GM10266 (cell line): ENCODE measurements around the gene ATP6V0E2.

ENCODE experiments used
- DNase-seq: peaks from one replicate; pipeline ENCODE4 v3.0.0; 2012; ENCODE audit errors: extremely low spot score
- TF ChIP-seq, protein P1 (sequence below): IDR thresholded peaks from 2 replicates; pipeline ENCODE4 v1.5.1; 2012; ENCODE audit warnings: mild to moderate bottlenecking, low read depth; ENCODE audit not compliant: control insufficient read depth, insufficient read depth; ENCODE audit errors: missing control alignments

ATP6V0E2 gene

DNA sequence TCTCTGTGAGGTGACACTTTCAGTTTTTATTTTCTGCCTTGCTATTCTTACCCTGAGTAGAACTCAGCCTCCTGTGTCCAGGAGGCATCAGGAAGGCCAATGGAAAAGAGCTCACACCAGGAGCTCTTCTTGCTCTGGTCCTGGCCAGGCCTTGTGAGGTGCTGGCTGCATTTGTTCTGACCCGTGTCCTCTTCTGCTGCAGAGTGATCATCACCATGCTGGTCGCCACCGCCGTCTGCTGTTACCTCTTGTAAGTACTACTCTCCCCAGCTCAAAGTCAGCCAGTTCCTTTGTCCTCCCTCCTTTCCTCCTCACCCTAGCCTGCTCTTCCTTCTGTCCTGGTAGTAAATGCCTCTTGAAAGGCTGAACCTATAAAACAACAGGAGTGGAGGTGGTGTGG is 1.6 kb downstream of the ATP6V0E2 start:
- no peak for DNase-seq
- TF ChIP-seq, protein P1, sequence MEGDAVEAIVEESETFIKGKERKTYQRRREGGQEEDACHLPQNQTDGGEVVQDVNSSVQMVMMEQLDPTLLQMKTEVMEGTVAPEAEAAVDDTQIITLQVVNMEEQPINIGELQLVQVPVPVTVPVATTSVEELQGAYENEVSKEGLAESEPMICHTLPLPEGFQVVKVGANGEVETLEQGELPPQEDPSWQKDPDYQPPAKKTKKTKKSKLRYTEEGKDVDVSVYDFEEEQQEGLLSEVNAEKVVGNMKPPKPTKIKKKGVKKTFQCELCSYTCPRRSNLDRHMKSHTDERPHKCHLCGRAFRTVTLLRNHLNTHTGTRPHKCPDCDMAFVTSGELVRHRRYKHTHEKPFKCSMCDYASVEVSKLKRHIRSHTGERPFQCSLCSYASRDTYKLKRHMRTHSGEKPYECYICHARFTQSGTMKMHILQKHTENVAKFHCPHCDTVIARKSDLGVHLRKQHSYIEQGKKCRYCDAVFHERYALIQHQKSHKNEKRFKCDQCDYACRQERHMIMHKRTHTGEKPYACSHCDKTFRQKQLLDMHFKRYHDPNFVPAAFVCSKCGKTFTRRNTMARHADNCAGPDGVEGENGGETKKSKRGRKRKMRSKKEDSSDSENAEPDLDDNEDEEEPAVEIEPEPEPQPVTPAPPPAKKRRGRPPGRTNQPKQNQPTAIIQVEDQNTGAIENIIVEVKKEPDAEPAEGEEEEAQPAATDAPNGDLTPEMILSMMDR, result no peak

DNA sequence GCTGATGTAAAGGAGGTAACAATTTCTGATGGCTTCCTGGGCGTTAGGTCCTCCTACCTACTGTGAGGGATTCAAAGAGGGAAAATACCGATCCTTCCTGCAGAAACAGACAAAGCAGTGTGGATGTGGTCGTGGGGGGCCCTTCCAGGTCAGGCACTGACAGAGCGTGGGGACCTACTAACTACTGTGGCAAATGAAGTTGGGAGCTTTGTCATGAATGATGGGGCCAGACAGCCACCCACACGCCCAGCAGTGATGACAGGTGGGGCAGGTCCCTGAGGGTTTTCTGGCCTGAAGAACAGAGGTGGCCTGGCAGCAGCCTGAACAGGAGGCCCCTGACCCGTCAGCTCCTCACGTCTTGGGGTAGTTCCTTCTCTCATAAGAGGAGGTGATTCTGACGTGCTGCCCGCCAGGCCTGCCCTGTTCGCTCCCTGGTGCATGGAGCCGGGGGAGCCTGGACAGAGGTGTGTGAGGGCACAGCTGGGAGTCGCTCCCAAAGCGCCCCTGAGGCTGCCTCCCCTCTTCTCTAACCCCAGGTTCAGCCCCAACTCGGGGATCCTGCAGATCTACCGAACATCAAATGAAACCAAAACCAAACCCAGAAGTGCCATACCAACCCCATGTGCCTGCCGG is 4.2 kb downstream of the ATP6V0E2 start:
- TF ChIP-seq, protein P1, result no peak
- DNase-seq, result no peak

DNA sequence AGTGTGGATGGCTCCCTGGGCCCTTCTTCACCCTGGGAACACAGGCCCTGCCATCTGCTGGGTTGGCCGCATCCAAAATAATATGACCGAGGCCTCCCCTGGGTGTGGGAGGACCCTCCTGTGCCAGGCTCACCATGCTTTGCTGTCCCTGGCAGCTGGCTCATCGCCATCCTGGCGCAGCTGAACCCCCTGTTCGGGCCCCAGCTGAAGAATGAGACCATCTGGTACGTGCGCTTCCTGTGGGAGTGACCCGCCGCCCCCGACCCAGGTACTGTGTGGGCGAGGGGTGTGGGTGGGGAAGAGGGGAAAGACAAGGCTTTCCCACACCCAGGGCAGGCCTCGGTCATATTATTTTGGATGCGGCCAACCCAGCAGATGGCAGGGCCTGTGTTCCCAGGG is 4.8 kb downstream of the ATP6V0E2 start:
- no peak for DNase-seq
- TF ChIP-seq, protein P1, result no peak

DNA sequence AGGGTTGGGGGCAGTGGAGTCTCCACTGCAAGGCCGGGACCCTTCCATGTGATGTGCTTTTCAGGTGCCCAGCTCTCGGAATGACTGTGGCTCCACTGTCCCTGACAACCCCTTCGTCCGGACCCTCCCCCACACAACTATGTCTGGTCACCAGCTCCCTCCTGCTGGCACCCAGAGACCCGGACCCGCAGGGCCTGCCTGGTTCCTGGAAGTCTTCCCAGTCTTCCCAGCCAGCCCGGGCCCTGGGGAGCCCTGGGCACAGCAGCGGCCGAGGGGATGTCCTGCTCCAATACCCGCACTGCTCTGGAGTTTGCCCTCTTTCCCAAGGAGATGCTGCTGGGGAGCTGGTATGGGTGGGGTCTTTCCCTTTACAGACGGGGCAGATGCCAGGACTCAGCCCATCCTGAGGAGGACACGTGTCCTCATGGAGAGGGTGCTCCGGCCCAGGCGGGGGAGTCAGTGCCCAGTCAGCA is 5.5 kb downstream of the ATP6V0E2 start:
- TF ChIP-seq, protein P1, result no peak
- DNase-seq, result no peak

DNA sequence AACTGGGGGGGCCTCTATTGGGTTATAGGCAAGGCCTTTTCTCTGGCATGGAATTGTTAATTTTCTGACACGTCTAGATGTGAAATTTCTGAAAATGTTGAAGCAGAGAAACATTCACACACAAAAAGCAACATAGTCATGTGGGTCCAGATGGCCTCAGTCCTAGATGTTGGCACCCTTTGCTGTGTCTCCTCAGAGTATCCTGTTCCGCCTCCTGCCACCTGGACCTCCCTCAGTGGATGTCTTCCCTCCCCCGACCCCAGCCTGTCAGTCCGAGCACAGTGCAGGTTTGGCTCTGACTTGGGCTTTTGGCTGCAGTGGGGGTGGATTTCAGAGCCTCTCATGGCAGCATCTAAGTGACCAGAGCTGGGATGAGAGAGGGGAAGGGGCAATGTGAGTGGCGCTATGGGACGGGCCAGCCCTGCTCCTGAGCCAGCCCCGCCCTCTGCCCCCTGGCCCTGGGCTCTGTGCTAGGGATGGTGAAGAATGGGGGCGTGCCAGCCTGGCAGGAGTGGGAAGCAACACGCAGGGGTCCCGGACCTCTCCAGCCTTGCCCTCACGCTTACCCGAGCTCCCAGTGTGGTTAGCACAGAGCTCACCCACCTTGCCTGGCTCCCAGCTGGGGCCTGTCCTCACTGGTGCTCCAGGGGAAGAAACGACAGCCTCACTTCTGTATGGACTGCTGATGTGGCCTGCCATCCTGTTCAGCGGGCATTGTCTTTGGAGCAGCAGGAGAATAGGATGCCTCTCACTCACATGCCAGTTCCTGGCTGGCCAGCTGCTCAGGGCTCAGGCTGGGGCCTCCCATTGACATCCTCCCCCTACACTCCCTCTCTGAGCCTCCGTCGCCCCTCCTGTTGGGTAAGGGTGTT is 6.2 kb downstream of the ATP6V0E2 start:
- DNase-seq, result no peak
- TF ChIP-seq, protein P1, result no peak

DNA sequence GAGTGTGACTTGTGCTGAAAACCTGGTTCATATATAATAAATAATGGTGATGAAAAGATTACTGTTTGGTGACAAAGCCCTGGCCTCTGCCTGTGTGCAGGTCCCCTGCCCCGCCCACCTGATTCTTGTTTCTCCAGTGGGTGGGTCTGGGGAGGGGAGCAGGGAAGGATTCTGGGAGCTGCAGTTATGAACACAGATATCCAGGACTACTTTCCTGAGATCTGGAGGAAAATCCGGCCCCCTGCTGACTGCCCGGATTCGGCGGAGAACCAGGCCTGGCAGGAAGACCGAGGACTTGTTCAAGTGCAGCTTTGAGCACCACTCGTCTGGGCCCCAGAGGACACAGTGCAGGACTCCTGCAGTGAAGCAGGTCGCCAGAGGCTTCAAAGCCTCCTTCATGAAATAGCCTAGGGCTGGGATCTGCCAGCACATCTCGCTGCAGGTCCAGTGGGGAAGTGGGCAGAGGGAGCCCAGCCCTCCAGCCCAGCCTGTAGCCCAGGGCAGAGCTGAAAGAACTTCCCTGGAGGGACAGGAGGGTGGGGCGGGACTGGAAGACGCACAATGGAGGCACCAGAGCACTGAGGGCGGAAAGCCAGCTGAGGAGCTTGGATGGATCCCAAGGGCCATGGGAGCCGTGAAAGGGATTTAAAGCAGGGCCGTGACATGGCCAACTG is 7.0 kb downstream of the ATP6V0E2 start:
- no peak for DNase-seq

More for the DNA sequence above, 7.0 kb downstream of the ATP6V0E2 start:
- TF ChIP-seq, protein P1, result no peak
